Activated T-cell treated with anti-CD3 and anti-CD28 coated beads, Interleukin-2, amount 50 U/mL, for 1 hour (primary cell): ENCODE measurements around the gene PRKN.

ENCODE experiments used
- DNase-seq: peaks from one replicate; pipeline ENCODE4 v3.0.0-alpha.2; 2020

Gene PRKN

DNA sequence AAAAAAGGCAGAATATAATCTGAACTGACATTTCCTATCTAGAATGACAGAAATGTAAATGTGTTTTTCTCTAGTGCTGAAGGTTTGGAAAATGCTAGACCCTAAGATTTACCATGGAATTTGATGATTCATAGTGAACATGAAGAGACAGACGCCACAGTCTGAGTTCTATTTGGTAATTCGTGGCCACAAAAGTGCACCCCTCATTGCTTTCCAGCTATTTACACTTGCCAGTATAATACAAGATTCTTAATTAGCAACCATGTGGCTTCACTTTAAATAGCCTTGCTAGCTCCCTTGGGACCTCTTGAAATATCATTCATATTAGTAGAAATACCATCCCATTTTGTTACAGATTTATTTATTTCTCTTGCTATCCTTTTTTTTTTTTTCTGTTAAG, 636.8 kb downstream of the PRKN start:
- DNase-seq = no peak

DNA sequence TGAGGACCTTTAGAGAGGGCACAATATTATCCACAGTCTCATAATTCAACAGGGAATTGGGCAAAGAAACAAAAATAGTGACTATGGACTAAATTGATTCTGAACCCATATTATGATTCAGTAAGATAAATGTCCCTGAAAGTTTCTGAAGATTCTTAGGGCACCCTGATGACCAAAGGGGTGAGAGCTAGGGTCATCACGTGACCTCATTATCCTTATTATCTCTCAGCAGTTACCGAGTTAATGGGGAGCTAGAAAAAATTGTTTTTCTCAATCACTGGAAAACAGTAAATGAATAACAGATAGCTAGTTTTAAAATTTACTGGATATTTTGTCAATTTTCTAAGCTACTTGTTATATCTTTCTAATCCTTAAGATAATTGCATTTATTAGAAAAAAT, 639.5 kb downstream of the PRKN start:
- no peak for DNase-seq

DNA sequence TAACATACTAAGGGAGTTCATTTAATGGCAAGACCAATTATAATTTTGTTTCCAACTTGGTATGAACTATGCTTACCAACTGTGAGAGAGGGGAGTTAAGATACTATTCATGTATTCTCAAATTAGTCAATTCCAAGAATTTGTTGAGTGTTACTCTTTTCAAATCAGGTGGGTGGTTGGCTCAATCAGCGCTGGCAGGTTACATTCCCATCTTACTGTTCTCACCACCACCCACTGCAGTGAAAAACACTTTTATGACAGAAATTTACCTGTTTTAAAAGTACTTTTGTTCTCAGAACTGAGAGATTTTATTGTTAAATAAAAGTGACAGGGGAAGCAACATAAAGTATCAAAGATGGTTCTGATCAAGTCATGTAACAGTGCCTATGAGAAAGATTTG, 642.0 kb downstream of the PRKN start:
- no peak for DNase-seq

DNA sequence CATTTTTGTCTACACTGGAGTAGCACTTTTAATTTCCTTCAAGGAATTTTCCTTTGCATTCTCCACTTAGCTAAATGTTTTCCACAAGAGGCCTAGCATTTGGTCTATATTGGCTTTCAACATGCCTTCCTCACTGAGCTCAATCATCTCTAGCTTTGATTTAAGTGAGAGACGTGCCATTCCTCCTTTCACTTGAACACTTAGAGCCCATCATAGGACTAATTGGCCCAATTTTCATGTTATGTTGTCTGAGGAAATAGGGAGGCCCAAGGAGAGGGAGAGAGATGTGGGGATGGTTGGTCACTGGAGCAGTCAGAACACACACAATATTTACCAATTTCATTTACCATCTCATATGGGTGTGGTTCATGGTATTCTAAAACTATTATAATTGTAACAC, 645.0 kb downstream of the PRKN start:
- no peak for DNase-seq

DNA sequence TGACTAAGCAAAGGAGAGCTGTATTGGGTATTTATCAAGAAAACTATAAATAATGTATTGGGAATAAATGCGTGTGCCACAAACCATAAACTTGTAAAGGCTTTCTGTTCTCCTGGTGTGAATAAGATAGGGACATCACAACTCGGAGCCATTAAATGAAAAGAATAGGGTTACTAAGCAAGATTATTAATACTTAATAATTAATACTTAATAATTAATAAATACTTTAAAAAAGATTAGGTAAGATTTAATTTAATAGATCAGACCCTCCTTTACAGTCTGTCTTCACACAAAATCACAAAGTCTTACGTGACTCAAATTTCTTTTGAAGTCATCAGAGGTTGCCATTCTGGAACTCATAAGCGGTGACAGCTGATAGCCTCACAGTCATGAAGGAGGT, 648.9 kb downstream of the PRKN start:
- DNase-seq = no peak

DNA sequence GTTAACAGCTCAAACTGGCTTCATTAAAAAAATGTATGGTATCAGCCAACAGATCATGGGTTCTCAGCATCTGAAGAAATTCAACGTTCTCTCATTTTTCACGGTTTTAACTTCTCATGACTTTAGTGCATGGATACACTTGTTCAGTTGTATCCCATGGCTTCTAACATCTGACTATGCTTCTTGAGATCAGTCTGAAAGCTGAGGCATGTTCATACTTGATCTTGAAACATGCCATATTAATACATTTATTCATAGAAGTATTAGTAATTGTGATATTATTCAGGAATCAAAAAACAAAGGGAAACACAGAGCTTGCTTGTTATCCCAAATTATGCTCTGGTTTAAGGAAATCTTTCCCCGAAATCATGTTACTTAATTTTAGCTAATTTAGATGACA, 649.4 kb downstream of the PRKN start:
- no peak for DNase-seq

DNA sequence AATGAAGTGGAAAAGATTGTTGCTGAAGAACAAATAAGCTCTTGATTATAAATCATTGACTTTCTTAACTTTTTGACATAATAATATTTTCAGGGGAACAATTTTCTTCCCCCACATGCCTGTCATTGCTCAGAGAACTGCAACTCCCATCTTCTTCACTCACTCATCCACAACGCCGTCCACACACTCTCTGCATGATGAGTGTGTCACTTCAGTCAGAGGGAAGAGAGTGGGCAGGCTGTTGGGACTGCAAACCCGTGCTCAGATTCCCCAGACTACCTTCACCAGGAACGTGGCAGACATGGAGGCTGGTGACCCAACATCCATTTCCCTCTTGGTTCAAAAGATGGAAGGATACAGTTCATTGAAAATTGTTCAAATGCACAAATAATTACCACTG, 650.8 kb downstream of the PRKN start:
- no peak for DNase-seq

DNA sequence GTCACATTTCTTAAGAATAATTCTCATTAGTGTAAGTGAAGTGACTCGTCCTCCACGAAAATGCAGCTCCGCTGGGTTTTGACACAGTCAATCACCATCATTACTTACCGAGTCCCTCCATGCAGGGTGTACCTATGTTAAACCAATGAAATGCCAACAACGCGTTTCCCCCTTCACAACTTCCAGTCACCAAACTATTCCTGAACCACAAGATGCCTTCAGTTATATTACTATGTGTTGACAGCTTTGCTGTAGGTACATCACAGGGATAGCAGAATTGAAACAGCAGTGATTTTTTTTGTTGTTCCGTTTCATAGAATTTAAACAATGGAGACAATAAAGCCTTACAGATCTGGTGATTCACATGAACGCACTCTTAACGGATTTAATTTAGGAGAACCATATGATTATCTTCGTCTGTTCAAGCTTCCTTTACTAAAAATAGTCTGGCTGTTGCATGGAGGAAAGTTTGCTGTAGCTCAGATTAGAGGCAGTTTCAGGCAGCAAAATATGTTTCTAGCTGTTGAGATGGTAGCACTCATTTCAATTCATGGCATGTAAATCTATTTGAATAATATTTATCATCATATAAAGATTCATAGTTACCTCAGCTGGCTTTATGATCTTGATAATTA, 652.8 kb downstream of the PRKN start:
- DNase-seq = no peak

DNA sequence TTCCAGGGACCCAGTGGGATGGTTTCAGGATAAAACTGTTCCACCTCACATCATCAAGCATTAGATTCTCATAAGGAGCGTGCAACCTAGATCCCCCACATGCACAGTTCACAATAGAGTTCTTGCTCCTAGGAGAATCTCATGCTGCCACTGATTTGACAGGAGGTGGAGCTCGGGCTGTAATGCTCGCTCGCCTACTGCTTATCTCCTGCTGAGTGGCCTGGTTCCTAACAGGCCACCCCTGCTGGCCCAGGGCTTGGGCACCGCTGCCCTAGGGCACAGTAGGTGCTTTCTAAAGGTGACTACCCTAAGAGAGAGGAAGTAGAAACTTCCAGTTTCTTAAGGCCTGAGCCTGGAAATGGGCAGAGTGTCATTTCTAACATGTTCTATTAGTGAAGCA, 656.9 kb downstream of the PRKN start:
- no peak for DNase-seq

DNA sequence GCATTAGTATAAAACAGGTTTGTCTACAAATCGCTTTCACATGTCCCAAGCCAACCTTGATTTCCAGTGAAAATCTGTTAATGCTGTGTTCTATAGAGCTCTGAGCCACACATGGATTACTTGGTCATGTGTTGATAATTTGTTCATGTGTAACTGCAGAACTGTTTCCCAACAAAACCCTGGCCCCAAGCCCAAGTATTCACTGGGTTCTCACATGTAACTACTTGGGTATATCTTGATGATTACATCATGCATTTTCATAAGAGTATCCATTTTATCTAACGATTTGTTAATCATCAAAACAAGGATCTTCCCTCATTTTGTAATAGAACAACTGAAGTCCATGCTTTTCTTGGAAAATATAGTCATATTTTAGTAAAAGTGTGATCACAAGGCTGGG, 657.6 kb downstream of the PRKN start:
- no peak for DNase-seq

DNA sequence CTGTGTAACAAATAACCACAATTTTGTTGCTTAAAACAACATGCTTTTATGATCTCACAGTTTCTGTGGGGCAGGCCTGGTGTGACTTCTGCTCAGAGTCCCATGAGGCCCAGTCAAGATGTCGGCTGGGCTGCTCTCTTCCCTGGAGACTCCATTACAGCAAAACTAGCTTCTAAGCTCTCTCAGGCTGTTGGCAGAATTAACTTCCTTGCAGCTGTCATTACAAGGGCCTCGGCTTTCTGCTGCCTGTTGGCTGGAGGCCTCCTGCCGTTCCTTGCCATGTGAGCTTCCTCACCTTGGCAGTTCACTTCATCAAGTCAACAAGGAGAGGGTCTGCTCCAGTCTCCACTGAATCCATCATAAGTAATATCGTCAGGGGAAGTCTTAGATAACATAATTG, 659.2 kb downstream of the PRKN start:
- no peak for DNase-seq

DNA sequence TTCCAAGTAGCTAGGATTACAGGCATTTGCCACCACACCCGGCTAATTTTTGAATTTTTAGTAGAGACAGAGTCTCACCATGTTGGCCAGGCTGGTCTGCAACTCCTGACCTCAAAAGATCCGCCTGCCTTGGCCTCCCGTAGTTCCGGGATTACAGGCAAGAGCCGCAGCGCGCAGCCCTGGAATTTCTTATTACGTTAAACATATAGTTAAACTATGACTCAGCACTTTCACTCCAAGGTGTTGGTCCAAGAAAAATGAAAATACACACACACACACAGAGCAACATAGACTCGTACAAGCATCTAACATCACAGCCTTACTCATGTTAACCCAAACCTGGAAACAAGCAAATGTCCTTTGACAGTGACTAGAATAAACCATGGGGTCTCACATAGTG, 663.9 kb downstream of the PRKN start:
- DNase-seq = no peak

DNA sequence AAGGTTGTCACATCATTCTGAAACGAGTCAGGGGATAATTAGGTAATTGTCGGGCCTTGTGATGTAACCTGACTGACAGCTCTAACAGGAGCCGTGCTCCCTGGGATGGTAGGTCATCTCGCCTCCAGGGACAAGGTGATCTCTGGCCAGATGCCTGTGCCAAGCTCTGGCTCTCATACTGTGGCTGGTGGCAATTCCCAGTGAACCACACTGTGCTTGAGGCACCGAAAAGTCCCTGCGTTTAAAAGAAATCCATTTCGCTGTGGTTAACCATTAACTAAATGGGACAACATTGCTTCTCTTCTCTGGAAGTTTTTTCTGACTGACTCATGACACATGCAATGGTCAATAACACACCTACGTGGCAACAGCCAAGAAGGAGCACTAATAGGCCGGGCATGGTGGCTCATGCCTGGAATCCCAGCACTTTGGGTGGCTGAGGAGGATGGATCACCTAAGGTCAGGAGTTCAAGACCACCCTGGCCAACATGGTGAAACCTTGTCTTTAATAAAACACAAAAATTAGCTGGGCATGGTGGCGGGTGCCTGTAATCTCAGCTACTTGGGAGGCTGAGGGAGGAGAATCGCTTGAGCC, 669.2 kb downstream of the PRKN start:
- DNase-seq = no peak

DNA sequence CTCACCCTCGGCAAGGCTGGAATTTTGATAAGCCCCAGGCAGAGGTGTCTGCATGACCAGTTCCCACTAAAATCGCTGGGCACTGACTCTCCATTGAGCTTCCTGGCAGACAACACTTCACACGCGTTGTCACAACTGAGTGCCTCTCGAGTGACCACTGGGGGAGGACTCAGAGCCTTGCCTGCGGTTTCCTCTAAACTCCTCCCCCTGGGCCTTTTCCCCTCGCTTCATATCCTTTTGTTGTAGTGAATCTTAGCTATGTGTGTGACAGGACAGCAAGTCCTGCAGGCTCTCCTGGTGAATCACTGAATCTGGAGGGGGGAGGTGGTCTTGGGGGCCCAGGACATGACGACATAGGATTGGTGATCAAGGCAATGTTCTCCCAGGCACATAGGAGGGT, 670.8 kb downstream of the PRKN start:
- no peak for DNase-seq

DNA sequence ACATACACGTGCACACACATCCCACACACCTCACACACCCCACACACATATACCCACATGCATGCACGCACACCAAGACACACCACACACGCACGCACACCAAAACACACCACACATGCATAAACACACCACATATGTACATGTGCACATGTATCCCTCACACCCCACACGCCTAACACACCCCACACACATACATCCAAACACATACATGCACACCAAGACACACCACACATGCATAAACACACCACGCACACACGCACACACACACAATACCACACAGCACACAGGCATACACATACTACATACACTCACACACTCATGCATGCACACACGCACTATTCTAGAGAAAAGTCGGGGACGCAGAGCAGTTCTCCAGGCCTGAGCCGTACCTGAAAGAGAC, 671.5 kb downstream of the PRKN start:
- no peak for DNase-seq

DNA sequence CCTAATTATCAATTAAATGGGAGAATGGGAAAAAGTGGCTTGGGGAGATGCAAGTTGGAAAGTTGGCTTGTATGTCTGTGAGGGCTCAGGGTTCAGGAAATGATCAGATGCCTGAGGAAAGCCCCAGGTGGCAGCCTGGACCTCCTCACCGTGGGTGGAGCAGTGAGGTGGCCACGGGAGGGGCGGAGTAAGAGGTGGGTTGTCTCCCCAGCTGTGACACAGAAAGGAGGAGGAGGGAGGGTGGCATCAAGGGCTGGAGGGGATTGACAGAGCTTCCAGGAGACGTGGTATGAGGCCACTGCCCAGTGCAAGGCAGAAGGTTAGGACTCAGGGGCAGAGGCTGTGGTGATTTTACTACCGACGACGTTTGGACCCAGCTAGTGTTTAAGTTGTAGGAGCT, 672.2 kb downstream of the PRKN start:
- no peak for DNase-seq

DNA sequence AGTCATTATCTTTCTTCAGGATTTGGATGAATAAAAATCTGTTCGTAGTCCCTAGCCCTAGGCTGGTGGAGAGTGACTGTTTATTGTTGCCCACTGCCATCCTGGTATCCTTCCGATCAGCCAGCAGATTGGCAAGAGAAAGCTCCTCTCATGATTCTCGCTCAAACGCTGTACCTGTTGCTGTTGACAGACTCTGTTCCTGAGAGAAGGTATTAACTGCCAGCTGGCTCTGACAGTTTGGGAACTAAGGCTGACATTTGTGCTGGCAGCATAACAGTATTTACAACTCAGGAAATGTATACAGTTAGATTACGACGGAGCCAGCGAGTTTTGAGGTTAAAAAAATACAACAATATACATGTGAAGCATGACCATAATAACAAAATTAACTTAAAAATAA, 674.5 kb downstream of the PRKN start:
- DNase-seq = no peak

DNA sequence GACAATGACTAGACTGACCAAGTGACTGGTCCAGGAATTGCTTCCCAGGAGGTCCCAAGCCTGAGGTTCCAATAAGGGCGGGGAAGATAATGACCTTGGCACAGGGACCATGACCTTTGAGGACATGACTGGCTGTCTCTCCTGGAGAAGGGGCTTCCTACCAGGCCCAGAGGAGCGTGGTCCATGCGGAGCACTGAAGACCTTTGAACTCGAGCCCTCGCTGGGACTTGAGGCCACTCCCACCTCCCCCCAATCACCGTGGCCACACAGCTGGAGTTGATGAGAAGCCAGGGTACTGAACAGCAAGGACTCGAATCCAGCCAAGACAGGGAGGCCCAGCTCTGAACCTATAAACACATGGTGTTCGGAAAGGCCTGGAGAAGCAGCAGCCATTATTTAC, 677.0 kb downstream of the PRKN start:
- no peak for DNase-seq

DNA sequence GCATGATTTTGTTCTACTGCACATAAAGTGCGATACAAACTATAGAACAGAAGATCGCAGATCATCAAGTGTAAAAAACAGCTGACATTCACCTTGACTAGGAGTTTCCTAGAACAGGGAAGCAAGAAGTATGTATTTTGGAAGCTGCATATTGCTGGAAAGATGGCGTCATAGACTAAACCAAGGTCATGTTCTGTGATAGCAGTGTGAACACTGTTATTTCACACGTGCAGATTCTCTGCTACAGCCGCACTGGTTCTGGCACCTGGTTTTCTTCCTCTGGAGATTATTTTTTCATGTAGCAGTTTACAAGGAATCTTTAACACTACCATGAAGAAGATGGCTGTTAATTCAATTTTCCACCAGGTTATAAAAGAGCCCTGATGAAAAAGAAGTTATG, 681.2 kb downstream of the PRKN start:
- no peak for DNase-seq

DNA sequence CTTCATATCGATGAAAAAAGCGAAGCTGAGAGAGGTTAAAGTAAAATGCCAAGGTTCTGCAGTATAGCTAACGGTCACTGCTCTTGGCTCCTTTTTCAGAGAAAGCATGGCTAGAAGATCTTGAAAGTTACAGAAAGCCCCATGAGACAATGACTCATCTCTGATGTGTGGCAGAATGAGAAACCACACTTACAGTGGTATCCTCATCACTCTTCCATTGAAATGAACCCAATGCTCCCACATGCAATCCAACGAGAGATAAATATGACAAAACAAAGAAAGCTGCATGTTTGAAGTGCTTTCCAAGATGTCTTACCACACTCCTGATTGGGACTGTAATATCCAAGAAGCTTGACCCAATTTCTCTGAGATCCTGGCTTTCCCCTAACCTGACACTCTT, 694.9 kb downstream of the PRKN start:
- DNase-seq = no peak

DNA sequence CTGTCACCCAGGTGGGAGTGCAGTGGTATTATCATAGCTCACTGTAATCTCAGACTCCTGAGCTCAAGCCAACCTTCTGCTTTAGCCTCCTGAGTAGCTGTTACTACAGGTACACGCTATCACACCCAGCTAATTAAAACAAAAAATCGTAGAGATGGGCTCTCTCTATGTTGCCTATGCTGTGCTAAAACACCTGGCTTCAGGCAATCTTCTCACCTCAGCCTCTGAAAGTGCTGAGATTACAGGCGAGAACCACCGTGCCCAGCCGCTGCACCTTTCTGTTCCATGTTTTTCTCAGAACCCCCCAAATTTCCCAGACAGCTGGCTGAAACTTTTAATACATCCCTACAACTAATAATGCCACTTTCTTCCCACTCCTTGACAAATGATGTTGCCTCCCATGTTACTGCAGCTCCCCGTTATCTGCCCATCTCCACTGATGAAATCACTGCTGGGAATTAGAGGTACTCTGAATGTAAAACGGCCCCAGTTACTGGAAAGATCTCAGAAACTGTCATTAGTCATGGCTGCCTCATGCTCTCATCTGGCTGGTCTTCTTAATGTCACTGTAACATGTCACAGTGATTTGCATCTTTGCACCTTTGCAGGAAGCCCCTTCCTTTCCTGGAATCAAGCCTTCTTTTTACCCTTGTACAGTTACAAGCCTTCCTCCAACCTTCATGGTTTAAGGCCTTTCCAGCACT, 697.5 kb downstream of the PRKN start:
- DNase-seq = no peak

DNA sequence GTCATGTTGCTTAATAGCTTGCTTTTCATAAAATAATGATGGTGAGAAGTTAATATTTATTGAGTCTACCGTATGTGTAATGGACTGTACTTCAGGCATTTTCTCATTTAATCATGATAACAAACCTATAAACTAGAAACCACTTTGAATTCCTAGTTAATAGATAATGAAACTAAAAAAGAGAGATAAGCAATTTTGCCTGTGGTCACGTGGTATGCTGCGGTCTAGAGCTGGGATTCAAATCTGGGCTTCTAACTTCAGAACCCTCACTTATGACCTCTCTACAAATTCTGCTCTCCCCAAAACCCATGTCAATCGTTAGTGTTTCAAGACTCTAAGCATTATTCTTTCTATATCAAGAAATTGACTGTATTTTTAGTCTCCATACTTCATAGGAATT, 700.7 kb downstream of the PRKN start:
- no peak for DNase-seq

DNA sequence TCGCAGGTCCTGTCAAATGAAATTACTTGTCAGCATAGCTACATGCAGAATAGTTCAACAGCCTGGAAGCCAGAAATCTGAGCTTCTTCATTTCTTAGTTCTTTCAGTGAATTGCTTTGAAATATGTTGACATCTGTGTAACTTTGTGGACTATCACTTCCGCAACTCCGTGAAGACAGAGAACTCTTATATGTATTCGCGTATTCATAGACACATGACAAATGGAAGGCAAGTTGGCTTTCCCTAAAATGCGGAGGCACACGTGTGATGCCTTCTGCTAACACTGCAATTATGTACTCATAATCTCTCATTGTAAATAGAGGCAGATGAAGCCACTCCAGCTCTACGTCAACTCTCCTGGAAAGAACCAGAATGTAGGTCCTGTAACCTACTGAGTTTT, 701.5 kb downstream of the PRKN start:
- no peak for DNase-seq

DNA sequence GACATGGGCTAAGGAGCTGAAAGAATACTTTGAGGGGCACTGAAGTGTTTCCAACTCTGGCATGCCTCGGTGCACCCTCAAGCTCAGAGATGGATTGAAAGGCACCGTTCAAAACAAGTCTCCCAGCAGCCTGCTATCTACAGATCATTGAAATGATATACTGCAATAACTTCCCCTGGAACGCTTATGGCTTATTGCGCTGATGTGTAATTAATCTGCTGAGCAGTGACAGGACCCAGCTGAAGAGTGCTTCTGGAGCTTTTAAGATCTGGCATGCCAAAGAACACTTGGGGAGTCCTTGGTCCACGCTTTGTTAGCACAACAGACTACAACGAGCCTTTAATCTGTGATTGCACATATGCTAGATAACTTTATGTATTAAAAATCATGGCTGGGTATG, 708.2 kb downstream of the PRKN start:
- no peak for DNase-seq

DNA sequence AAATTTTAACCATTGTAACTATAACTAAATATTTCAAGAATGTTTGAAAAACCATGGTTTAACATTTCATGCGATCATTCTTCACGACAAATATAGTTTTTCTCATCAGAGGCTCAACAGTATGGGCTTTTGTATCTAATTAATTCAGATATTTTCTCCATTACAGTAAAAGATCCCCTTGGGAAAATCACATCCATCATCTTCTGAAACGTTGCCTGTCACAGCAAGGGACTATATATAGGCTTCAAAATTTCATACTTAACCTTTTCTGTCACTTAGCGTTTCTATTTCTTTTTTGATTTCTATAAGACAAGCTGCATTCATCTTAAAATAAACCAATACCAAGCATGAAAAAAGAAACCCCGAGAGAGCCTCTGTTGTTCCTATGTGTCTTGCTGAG, 710.0 kb downstream of the PRKN start:
- DNase-seq = no peak
